Astrocyte of the cerebellum (primary cell): Measurements from ENCODE around the gene BICRAL.
"Not testable (repeated sequence)": the region's sequence is repeated elsewhere in the genome, so short reads cannot be mapped to it uniquely, and the experiment has no call there.

ENCODE experiments used
- DNase-seq: peaks from one replicate; pipeline ENCODE4 v3.0.0-alpha.2; 2011; ENCODE audit warnings: low read depth
- H3K4me3 ChIP-seq: 2 replicates; pipeline ENCODE4 v1.5.1; 2011; ENCODE audit warnings: mild to moderate bottlenecking, low read depth, low read length, moderate library complexity
- in situ Hi-C: cut with HindIII; loops from 2 replicates; pipeline ENCODE4 v1.10.0; 2017; ENCODE audit warnings: low sequenced_read_pairs
- TF ChIP-seq, protein P1 (sequence below): IDR thresholded peaks from 2 replicates; pipeline ENCODE4 v1.5.1; 2012; ENCODE audit warnings: low read length, low read depth, moderate library complexity, mild to moderate bottlenecking; ENCODE audit errors: missing control alignments

Gene BICRAL

DNA sequence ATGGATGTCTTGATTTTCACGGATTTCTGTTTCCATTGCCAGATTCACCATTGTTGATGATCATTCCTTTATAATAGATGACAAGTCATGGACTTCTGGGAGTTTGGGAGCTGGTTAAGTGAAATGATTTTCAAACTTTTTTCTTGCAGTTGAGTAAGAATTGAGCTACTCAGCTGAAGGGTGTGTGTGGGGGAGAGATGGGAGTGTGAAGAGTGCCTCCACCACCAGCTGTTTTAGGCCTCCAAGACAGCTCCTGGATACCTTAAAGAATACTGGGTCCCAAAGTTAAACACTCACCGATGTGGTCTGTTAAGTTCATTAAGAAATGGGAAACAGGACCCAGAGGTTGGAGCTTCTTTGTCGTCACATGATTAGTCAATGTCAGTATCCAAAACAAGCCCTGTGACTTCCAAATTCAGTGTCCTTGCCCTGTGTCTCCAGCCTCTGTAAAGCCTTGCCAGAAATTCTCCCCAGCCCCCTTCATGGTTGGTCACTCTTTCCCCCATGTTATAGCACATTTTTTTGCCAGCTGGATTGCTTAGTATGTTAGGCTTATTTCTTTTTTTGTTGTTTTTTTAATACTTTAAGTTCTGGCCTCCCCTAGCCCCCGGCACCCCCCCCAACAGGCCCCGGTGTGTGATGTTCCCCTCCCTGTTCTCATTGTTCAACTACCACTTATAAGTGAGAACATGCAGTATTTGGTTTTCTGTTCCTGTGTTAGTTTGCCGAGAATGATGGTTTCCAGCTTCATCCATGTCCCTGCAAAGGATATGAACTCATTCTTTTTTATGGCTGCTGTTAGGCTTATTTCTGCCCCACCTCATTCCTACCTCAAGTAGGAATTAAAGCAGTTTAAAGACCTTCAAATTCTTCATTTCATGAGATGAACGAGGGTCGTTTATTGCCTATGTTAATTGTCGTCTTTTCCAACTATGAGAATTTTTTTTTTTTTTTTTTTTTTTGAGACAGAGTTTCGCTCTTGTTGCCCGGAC, 26.9 kb downstream of the BICRAL start:
- DNase-seq = no peak
- in situ Hi-C loops = no loop called here
- no peak overlapping the region for H3K4me3 ChIP-seq
- TF ChIP-seq, protein P1, sequence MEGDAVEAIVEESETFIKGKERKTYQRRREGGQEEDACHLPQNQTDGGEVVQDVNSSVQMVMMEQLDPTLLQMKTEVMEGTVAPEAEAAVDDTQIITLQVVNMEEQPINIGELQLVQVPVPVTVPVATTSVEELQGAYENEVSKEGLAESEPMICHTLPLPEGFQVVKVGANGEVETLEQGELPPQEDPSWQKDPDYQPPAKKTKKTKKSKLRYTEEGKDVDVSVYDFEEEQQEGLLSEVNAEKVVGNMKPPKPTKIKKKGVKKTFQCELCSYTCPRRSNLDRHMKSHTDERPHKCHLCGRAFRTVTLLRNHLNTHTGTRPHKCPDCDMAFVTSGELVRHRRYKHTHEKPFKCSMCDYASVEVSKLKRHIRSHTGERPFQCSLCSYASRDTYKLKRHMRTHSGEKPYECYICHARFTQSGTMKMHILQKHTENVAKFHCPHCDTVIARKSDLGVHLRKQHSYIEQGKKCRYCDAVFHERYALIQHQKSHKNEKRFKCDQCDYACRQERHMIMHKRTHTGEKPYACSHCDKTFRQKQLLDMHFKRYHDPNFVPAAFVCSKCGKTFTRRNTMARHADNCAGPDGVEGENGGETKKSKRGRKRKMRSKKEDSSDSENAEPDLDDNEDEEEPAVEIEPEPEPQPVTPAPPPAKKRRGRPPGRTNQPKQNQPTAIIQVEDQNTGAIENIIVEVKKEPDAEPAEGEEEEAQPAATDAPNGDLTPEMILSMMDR = no peak

DNA sequence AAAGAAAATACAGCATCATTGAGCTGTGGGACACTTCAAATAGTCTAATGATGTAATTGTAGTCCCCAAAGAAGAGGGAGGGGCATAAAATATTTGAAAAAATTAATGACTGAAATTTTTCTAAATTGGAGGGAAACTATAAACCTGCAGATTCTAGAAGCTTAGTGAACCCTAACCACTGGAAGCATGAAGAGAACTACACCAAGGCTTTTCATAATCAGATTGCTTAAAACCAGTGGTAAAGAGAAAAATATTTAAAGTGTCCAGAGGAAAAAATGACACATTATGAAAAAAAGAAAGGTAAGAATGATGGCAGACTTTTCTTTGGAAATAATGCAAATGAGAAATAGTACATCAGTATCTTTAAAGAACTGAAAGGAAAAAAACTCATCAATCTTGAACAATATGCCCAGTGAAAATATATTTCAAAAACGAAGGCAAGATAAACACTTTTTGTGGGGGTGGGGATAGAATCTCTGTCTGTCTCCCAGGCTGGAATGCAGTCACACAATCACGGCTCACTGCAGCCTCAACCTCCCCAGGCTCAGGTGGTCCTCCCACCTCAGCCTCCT, 31.3 kb downstream of the BICRAL start:
- DNase-seq = no peak
- no peak overlapping the region for H3K4me3 ChIP-seq
- in situ Hi-C loops = loop anchor here (5.0 kb wide), 1 partner anchor 39 kb away; no protein-coding TSS in a partner anchor
- TF ChIP-seq, protein P1 = no peak

DNA sequence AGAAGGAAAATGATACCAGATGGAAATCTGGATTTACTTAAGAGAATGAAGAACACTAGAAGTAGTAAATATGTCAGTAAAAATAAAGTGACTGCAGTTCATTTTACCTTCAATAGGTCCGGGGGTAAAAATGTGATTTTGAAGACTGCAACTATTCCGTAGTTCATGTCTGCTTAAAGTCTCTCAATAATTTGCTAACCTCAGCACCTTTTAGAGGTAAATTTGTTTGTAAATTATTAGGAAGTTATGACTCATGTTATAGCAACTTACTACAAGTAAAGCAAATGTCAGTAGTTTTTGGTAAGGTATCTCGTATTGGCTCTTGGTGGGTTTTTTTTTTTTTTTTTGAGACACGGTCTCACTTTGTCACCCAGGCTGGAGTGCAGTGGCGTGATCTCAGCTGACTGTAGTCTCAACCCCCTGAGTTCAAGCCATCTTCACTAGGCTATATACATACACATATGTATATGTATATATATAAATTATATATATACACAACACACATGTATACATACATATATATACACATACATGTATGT, 32.1 kb downstream of the BICRAL start:
- in situ Hi-C loops = loop anchor here (5.0 kb wide), 1 partner anchor 38 kb away; no protein-coding TSS in a partner anchor
- no peak overlapping the region for H3K4me3 ChIP-seq
- DNase-seq = no peak
- TF ChIP-seq, protein P1 = no peak

DNA sequence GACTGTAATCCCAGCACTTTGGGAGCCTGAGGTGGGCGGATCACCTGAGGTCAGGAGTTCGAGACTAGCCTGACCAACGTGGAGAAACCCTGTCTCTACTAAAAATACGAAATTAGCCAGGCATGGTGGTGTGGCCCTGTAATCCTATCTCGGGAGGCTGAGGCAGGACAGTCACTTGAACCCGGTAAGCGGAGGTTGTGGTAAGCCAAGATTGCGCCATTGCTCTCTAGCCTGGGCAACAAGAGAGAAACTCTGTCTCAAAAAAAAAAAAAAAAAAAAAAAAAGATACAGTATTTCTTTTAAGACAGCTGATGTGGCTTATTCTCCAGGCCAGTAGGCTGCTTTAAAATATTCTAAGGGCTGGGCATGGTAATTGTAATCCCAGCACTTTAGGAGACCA, 33.9 kb downstream of the BICRAL start:
- DNase-seq, H3K4me3 ChIP-seq, in situ Hi-C loops: not testable (repeated sequence)

DNA sequence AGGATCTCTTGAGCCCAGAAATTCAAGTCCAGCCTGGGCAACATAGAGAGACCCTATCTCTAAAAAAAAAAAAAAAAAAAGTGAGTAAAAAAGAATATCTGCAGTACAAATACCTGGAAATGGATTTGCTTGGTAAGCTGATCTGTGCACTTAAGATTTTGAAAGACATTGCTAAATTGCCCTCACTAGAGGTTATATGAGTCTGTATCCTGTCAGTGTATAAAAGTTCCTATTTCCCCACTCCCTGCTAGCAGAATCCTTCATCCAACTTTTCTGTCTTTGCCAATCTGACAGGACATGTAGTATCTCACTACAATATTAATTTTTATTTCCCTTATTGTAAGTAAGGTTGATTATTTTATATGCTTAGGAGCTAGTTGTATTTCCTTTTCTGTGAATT, 36.1 kb downstream of the BICRAL start:
- in situ Hi-C loops = no loop called here
- no peak for DNase-seq
- TF ChIP-seq, protein P1 = no peak

DNA sequence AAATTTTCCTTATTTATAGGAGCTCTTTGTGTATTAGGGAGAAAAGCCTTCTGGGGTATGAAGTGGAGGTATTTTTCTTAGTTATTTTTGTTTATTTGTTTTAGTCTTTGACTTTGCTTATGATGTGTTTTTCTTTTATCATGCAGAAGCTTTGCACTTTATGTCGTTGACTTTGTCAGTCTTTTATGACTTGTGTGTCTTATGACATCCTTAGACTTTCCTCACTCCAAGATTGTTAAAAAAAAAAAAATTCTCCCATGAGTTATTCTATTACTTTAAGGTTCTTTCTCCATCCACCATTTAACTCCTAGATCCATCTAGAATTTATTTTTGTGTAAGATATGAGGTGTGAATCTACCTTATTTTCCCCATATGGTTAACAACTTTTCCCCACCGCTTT, 36.6 kb downstream of the BICRAL start:
- no peak for DNase-seq
- no peak overlapping the region for H3K4me3 ChIP-seq
- in situ Hi-C loops = no loop called here
- TF ChIP-seq, protein P1 = no peak

More for the DNA sequence above, 36.1 kb downstream of the BICRAL start:
- no peak overlapping the region for H3K4me3 ChIP-seq
